GM23338 (cell line): ENCODE measurements around the gene RNF223.

Experiments
- CTCF ChIP-seq, 2 experiments: fragments of 200-600 bp in 1 of 2; sonication (generic) in 1 of 2; conservative IDR thresholded peaks; 2 replicates each; pipeline versions ENCODE4 v1.5.1 to v1.6.1; 2016 to 2017; ENCODE audit warnings: antibody characterized with exemption in 2 of 2, low read depth in 2 of 2, mild to moderate bottlenecking in 2 of 2, moderate library complexity in 1 of 2
- EZH2 ChIP-seq: fragments of 200-600 bp; sonication (generic); IDR thresholded peaks from one replicate; pipeline ENCODE4 v1.8.0; 2017; ENCODE audit warnings: antibody characterized with exemption, mild to moderate bottlenecking, low read depth; ENCODE audit not compliant: unreplicated experiment
- EZH2phosphoT487 ChIP-seq: fragments of 200-600 bp; sonication (generic); IDR thresholded peaks from one replicate; pipeline ENCODE4 v1.8.1; 2018; ENCODE audit warnings: antibody characterized with exemption; ENCODE audit not compliant: unreplicated experiment
- NANOG ChIP-seq: IDR thresholded peaks from 2 replicates; pipeline ENCODE4 v1.6.1; 2016; ENCODE audit warnings: antibody characterized with exemption, borderline replicate concordance
- POLR2AphosphoS5 ChIP-seq: IDR thresholded peaks from 2 replicates; pipeline ENCODE4 v1.6.1; 2016; ENCODE audit warnings: antibody characterized with exemption, low read depth
- REST ChIP-seq: IDR thresholded peaks from one replicate; pipeline ENCODE4 v1.6.1; 2018; ENCODE audit warnings: antibody characterized with exemption; ENCODE audit not compliant: unreplicated experiment
- ZNF331 ChIP-seq: fragments of 250-450 bp; sonication (Bioruptor Pico); IDR thresholded peaks from 2 replicates; pipeline ENCODE4 v1.5.0; 2020; ENCODE audit warnings: low read depth, mild to moderate bottlenecking, moderate library complexity

- TF ChIP-seq CTCF (conservative IDR thresholded peaks at IDR 0.05; ENCODE audit: low read depth in 2 of 2), result no peak
- no peak for TF ChIP-seq EZH2phosphoT487
- TF ChIP-seq ZNF331 (CRISPR knock-in tag), result no peak
- TF ChIP-seq POLR2AphosphoS5, result no peak
- TF ChIP-seq NANOG, result no peak
- TF ChIP-seq REST, result no peak
- TF ChIP-seq EZH2, result no peak
Observed at GRCh38 chr1:1098681-1099421, 24.7 kb upstream of the RNF223 start.
